CD14-positive monocyte (primary cell): ENCODE results near the gene TANC1. TPM values are rescaled to one million over a fixed set of nuclear protein-coding genes. Genes with fewer than 3 reads are reported as not detected.
A peak's percentile ranks its signal among the peaks of the same experiment; 100 is the strongest.

Source experiments
- DNase-seq, 3 donors: peaks; one replicate each; pipeline ENCODE4 v3.0.0-alpha.2; 2011 to 2022
- H2AFZ ChIP-seq: 2 replicates; pipeline ENCODE4 v1.6.0; 2012; ENCODE audit warnings: mild to moderate bottlenecking, low read depth, low read length, inconsistent platforms; ENCODE audit not compliant: insufficient read depth, poor library complexity, severe bottlenecking
- H3K27ac ChIP-seq, 2 donors: 1 replicate in 1 of 2; 2 replicates in 1 of 2; pipeline ENCODE4 v1.5.1; 2012 to 2013; ENCODE audit warnings: low read length in 2 of 2, control low read depth in 1 of 2, inconsistent platforms in 1 of 2, low read depth in 1 of 2, mild to moderate bottlenecking in 1 of 2
- H3K27me3 ChIP-seq, 2 donors: one replicate each; pipeline versions ENCODE4 v1.6.0 to v1.6.1; 2011 to 2013; ENCODE audit warnings: low read length in 2 of 2; ENCODE audit not compliant: control insufficient read depth in 2 of 2, insufficient read depth in 2 of 2
- H3K36me3 ChIP-seq, 2 donors: replicated peaks in 1 of 2; 1 replicate in 1 of 2; 2 replicates in 1 of 2; pipeline versions ENCODE4 v1.5.1 to v1.6.1; 2012 to 2013; ENCODE audit warnings: low read length in 2 of 2, control low read depth in 1 of 2, inconsistent platforms in 1 of 2, mild to moderate bottlenecking in 1 of 2; ENCODE audit not compliant: insufficient read depth in 2 of 2, control insufficient read depth in 1 of 2
- H3K4me1 ChIP-seq, 2 donors: 1 replicate in 1 of 2; 2 replicates in 1 of 2; pipeline versions ENCODE4 v1.5.1 to v1.6.1; 2012 to 2013; ENCODE audit warnings: low read length in 2 of 2, control low read depth in 1 of 2, inconsistent platforms in 1 of 2, mild to moderate bottlenecking in 1 of 2, moderate library complexity in 1 of 2; ENCODE audit not compliant: insufficient read depth in 2 of 2, control insufficient read depth in 1 of 2
- H3K4me2 ChIP-seq: replicated peaks from 2 replicates; pipeline ENCODE3; 2012; ENCODE audit warnings: low read length, moderate library complexity, mild to moderate bottlenecking; ENCODE audit not compliant: poor library complexity, severe bottlenecking; ENCODE audit errors: extremely low read depth
- H3K4me3 ChIP-seq, 3 experiments: fragments of 200-600 bp in 1 of 3; sonication (generic) in 1 of 3; replicated peaks in 1 of 3; 1 replicate in 2 of 3; 2 replicates in 1 of 3; pipeline ENCODE4 v1.5.1; 2011 to 2013; ENCODE audit warnings: low read length in 3 of 3, mild to moderate bottlenecking in 3 of 3, control low read depth in 2 of 3, low read depth in 2 of 3, inconsistent platforms in 1 of 3, moderate library complexity in 1 of 3
- H3K79me2 ChIP-seq: 2 replicates; pipeline ENCODE4 v1.6.0; 2012; ENCODE audit warnings: mild to moderate bottlenecking, control low read depth, inconsistent platforms, low read length, moderate library complexity; ENCODE audit not compliant: insufficient read depth
- H3K9ac ChIP-seq: 2 replicates; pipeline ENCODE4 v1.6.0; 2017; ENCODE audit warnings: low read length, mild to moderate bottlenecking; ENCODE audit not compliant: insufficient read depth, poor library complexity, severe bottlenecking
- H3K9me3 ChIP-seq, 2 donors: replicated peaks in 1 of 2; 1 replicate in 1 of 2; 2 replicates in 1 of 2; pipeline versions ENCODE4 v1.5.1 to v1.6.1; 2012 to 2013; ENCODE audit warnings: low read length in 2 of 2, control low read depth in 1 of 2; ENCODE audit not compliant: control insufficient read depth in 1 of 2, insufficient read depth in 1 of 2
- H4K20me1 ChIP-seq: 2 replicates; pipeline ENCODE4 v1.6.0; 2012; ENCODE audit warnings: mild to moderate bottlenecking, low read length, control low read depth, moderate library complexity; ENCODE audit not compliant: insufficient read depth
- H3K27ac Mint-ChIP-seq, 7 donors: one replicate each; pipeline ENCODE4 v1.8.0; 2020; ENCODE audit warnings: mild to moderate bottlenecking in 7 of 7, mixed read lengths in 7 of 7, moderate library complexity in 6 of 7, inconsistent platforms in 2 of 7
- H3K27me3 Mint-ChIP-seq, 3 donors: one replicate each; pipeline ENCODE4 v1.8.0; 2021 to 2022; ENCODE audit warnings: low read depth in 3 of 3, mild to moderate bottlenecking in 3 of 3, mixed read lengths in 3 of 3, moderate library complexity in 3 of 3, inconsistent platforms in 1 of 3
- H3K36me3 Mint-ChIP-seq, 2 donors: one replicate each; pipeline ENCODE4 v1.8.0; 2020; ENCODE audit warnings: mixed read lengths in 2 of 2, inconsistent platforms in 1 of 2, mild to moderate bottlenecking in 1 of 2
- H3K4me1 Mint-ChIP-seq: one replicate; pipeline ENCODE4 v1.8.0; 2020; ENCODE audit warnings: mild to moderate bottlenecking, mixed read lengths
- H3K4me3 Mint-ChIP-seq, 2 donors: one replicate each; pipeline ENCODE4 v1.8.0; 2020; ENCODE audit warnings: mild to moderate bottlenecking in 2 of 2, mixed read lengths in 2 of 2, moderate library complexity in 1 of 2
- H3K9me3 Mint-ChIP-seq, 7 donors: one replicate each; pipeline ENCODE4 v1.8.0; 2020 to 2022; ENCODE audit warnings: mixed read lengths in 7 of 7, mild to moderate bottlenecking in 6 of 7, moderate library complexity in 6 of 7, inconsistent platforms in 2 of 7
- WGBS: methylation state at CpG from one replicate; pipeline ENCODE4 v1.1.5; 2013; ENCODE audit warnings: missing lambda C conversion rate; ENCODE audit not compliant: insufficient coverage; 5-methylcytosine and 5-hydroxymethylcytosine counted together
- intact Hi-C, 2 donors: fragments of 100-400 bp; cut with micrococcal nuclease; formaldehyde crosslinking; loops; one replicate each; pipeline versions ENCODE4 v1.15.0 to v1.15.1; 2023
- polyA plus RNA-seq, 3 donors: library from polyadenylated mRNA; depleted of rRNA in 1 of 3; unstranded in 2 of 3; stranded (reverse) in 1 of 3; fragments of 300-500 nt in 2 of 3; fragments of >200 nt in 1 of 3; fragmentation: Illumina TruSeq in 2 of 3; gene quantifications; 1 replicate in 2 of 3; 2 replicates in 1 of 3; pipeline ENCODE4 v1.2.3, GENCODE V29; 2012 to 2021
- TF ChIP-seq, protein P1 (sequence below): fragments of 200-600 bp; IDR thresholded peaks from one replicate; pipeline ENCODE4 v1.8.0; 2022; ENCODE audit warnings: antibody characterized with exemption, mild to moderate bottlenecking

TANC1 gene
- polyA plus RNA-seq, 3 donors: 0.04 TPM; not detected in 2

DNA sequence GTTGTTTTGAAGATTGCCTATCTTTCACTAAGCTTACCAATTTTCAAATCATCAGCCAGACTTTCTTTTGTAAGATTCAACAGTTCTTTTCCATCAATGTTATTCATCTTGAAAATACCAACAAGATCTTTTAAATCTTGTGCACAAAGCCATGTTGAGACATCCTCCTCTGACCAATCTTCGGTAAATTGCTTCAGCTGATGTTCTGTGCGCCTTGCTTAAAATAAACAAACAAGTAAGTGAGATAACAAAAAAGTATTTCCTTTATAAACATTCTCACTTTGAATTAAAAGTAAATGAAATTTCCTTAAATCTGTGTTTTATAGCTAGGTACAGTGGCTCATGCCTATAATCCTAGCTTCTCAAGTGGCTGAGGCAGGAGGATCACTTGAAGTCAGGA, 287.7 kb downstream of the TANC1 start:
- TF ChIP-seq, protein P1, sequence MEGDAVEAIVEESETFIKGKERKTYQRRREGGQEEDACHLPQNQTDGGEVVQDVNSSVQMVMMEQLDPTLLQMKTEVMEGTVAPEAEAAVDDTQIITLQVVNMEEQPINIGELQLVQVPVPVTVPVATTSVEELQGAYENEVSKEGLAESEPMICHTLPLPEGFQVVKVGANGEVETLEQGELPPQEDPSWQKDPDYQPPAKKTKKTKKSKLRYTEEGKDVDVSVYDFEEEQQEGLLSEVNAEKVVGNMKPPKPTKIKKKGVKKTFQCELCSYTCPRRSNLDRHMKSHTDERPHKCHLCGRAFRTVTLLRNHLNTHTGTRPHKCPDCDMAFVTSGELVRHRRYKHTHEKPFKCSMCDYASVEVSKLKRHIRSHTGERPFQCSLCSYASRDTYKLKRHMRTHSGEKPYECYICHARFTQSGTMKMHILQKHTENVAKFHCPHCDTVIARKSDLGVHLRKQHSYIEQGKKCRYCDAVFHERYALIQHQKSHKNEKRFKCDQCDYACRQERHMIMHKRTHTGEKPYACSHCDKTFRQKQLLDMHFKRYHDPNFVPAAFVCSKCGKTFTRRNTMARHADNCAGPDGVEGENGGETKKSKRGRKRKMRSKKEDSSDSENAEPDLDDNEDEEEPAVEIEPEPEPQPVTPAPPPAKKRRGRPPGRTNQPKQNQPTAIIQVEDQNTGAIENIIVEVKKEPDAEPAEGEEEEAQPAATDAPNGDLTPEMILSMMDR: no peak
- H3K27me3 Mint-ChIP-seq: no peaks in the 10 kb centered on the region
- Histone ChIP-seq H2AFZ (no peak overlapping the region), H3K27me3 (no peaks in the 10 kb centered on the region), H3K27ac (no peak overlapping the region), H3K4me2 (no peak overlapping the region), H3K4me1 (peaks cover 3 to 4% of the 10 kb centered on the region in 2 donors), H3K79me2 (no peaks in the 10 kb centered on the region), H3K4me3 (no peak overlapping the region), H3K36me3 (peaks cover 46 to 57% of the 10 kb centered on the region in 2 donors), H3K9ac (no peak overlapping the region), H3K9me3 (no peaks in the 10 kb centered on the region), H4K20me1 (no peaks in the 10 kb centered on the region)
- H3K36me3 Mint-ChIP-seq: peaks cover 35 to 40% of the 10 kb centered on the region in 2 donors
- H3K9me3 Mint-ChIP-seq: peaks cover 0 to 2% (median 0%) of the 10 kb centered on the region in 7 donors
- intact Hi-C loops: no loop called here
- no peak for DNase-seq
- H3K27ac Mint-ChIP-seq: no peak overlapping the region
- H3K4me1 Mint-ChIP-seq: peaks cover 6% of the 10 kb centered on the region
- WGBS: no CpG with 5 or more reads among the region's 2 CpGs
- no peak overlapping the region for H3K4me3 Mint-ChIP-seq

DNA sequence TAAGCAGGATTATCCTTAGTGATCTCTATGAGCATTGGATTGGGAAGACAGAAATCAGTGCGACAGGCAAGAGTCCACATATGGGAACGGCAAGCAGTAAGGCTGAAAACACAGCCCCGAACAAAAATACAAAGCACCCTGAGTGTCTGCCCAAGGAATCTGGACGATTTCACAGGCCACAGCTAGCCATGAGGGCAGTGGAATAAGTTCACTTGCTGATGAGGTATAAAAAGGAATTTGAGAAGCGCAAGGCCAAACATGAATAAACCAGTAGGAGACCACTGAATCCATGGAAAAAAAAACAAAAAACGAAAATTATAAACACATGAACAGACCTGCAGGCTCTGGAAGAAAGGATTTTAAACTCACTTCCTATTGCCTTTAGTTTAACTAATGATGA, 293.8 kb downstream of the TANC1 start:
- peak overlapping the region in 1 of 7 donors; percentile 18 for H3K27ac Mint-ChIP-seq
- intact Hi-C loops: no loop called here
- Histone ChIP-seq H3K27ac (no peak overlapping the region), H3K4me1 (no peaks in the 10 kb centered on the region), H4K20me1 (no peaks in the 10 kb centered on the region), H3K79me2 (no peaks in the 10 kb centered on the region), H3K36me3 (peaks cover 21 to 59% of the 10 kb centered on the region in 2 donors), H3K4me3 (no peak overlapping the region), H3K9me3 (no peaks in the 10 kb centered on the region), H3K9ac (no peak overlapping the region), H2AFZ (no peak overlapping the region), H3K4me2 (no peak overlapping the region), H3K27me3 (no peaks in the 10 kb centered on the region)
- TF ChIP-seq, protein P1: no peak
- H3K9me3 Mint-ChIP-seq: no peaks in the 10 kb centered on the region
- no peaks in the 10 kb centered on the region for H3K27me3 Mint-ChIP-seq
- no peak overlapping the region for H3K4me3 Mint-ChIP-seq
- whole genome bisulfite sequencing: no CpG with 5 or more reads among the region's 6 CpGs
- H3K36me3 Mint-ChIP-seq: peaks cover 47 to 53% of the 10 kb centered on the region in 2 donors
- DNase-seq: no peak
- H3K4me1 Mint-ChIP-seq: no peaks in the 10 kb centered on the region
